Sigmoid colon (tissue), 7 donors: ENCODE measurements around the gene SLC10A2. TPM values are rescaled to one million over a fixed set of nuclear protein-coding genes. Genes with fewer than 3 reads are reported as not detected.

Experiments
- DNase-seq: peaks from one replicate; pipeline ENCODE4 v3.0.0-alpha.2; 2019
- H3K27ac ChIP-seq, 4 donors: fragments of 200-600 bp; sonication (generic); one replicate each; pipeline ENCODE4 v1.5.1; 2016 to 2019; ENCODE audit warnings: mild to moderate bottlenecking in 1 of 4
- H3K27me3 ChIP-seq, 3 donors: fragments of 200-600 bp; sonication (generic); one replicate each; pipeline ENCODE4 v1.5.1; 2019; ENCODE audit warnings: mild to moderate bottlenecking in 1 of 3
- H3K36me3 ChIP-seq, 4 donors: fragments of 200-600 bp; sonication (generic); one replicate each; pipeline ENCODE4 v1.5.1; 2016 to 2019
- H3K4me1 ChIP-seq, 4 donors: fragments of 200-600 bp; sonication (generic); one replicate each; pipeline ENCODE4 v1.5.1; 2017 to 2019
- H3K4me3 ChIP-seq, 4 donors: fragments of 200-600 bp; sonication (generic); one replicate each; pipeline ENCODE4 v1.5.1; 2017 to 2019; ENCODE audit warnings: mild to moderate bottlenecking in 2 of 4, moderate library complexity in 1 of 4
- H3K9me3 ChIP-seq, 4 donors: fragments of 200-600 bp in 3 of 4; sonication (generic) in 3 of 4; one replicate each; pipeline versions ENCODE4 v1.5.1 to v1.6.1; 2013 to 2019
- CTCF ChIP-seq, 4 experiments: fragments of 450-650 bp in 3 of 4; fragments of 200-600 bp in 1 of 4; IDR thresholded peaks; one replicate each; pipeline ENCODE4 v1.5.1; 2016 to 2019; ENCODE audit warnings: antibody characterized with exemption in 4 of 4, mild to moderate bottlenecking in 3 of 4, moderate library complexity in 2 of 4
- EP300 ChIP-seq, 4 donors: sonication (generic); formaldehyde crosslinking; IDR thresholded peaks; one replicate each; pipeline ENCODE4 v1.6.1; 2017; ENCODE audit warnings: antibody characterized with exemption in 4 of 4
- POLR2A ChIP-seq, 2 donors: fragments of 450-650 bp; IDR thresholded peaks; one replicate each; pipeline ENCODE4 v1.6.1; 2016; ENCODE audit warnings: antibody characterized with exemption in 2 of 2, mild to moderate bottlenecking in 2 of 2, moderate library complexity in 2 of 2
- POLR2AphosphoS5 ChIP-seq, 4 donors: sonication (generic); formaldehyde crosslinking; IDR thresholded peaks; one replicate each; pipeline ENCODE4 v1.6.1; 2017; ENCODE audit warnings: antibody characterized with exemption in 4 of 4
- WGBS, 2 donors: extraction: QIAGEN DNeasy Blood & Tissue Kit; methylation state at CpG; one replicate each; pipeline ENCODE4 v1.1.7; 2013; 5-methylcytosine and 5-hydroxymethylcytosine counted together
- intact Hi-C: fragments of 100-400 bp; cut with DNase I; formaldehyde crosslinking; loops from one replicate; pipeline ENCODE4 v1.15.1; 2023
- polyA plus RNA-seq, 3 donors: library from polyadenylated mRNA; stranded (reverse); fragments of 200-250 nt; gene quantifications; one replicate each; pipeline ENCODE4 v1.2.3, GENCODE V29; 2013
- total RNA-seq, 4 donors: library from RNA; depleted of rRNA; stranded (reverse); fragments of >200 nt; gene quantifications; one replicate each; pipeline ENCODE4 v1.1.0, GENCODE V29; 2016
- donor health status: healthy with polysubstance abuse.
- donor health status: Bipolar disorder and iron deficiency.
- donor health status: healthy.

Gene SLC10A2
- total and polyA plus RNA-seq, 7 donors, result 0.29 TPM; not detected in 6

GRCh38 chr13:103101901-103102300 lies 35.7 kb upstream of the SLC10A2 start:
- no peak overlapping the region for H3K27ac ChIP-seq
- DNase-seq, result no peak
- no peak for TF ChIP-seq POLR2AphosphoS5 (IDR thresholded peaks at IDR 0.05)
- TF ChIP-seq POLR2A (IDR thresholded peaks at IDR 0.05), result no peak
- no peak for TF ChIP-seq CTCF (IDR thresholded peaks at IDR 0.05)
- TF ChIP-seq EP300 (IDR thresholded peaks at IDR 0.05), result no peak
- intact Hi-C loops, result no loop called here
- H3K27me3 ChIP-seq, result no peaks in the 10 kb centered on the region
- H3K4me1 ChIP-seq, result no peaks in the 10 kb centered on the region
- H3K36me3 ChIP-seq, result no peaks in the 10 kb centered on the region
- no peaks in the 10 kb centered on the region for H3K9me3 ChIP-seq
- 83 to 88% methylated on average over 7 of the region's 7 CpGs for WGBS, 2 donors
- H3K4me3 ChIP-seq, result no peak overlapping the region

DNA sequence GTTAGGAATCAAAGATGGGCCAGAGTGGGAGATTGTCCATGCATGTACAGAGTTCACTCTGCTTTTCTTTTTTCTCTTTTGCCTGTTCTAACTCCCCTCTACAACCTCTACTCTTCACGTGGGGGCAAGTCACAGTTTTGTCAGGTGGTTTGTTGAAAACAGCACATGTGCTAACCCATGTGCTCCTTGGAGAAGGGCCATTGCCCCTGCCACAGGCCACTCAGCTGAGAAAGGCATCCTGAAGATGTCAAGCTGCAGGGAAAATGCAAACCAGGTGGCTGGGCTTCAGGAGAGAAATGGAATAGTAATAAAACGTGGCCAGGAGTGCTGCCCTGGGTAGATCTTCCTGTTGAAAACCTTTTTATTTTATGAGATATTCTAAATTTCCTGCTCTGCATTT lies 35.3 kb upstream of the SLC10A2 start:
- Histone ChIP-seq H3K4me3 (no peak overlapping the region), H3K27me3 (no peaks in the 10 kb centered on the region), H3K36me3 (no peaks in the 10 kb centered on the region), H3K9me3 (no peaks in the 10 kb centered on the region), H3K27ac (no peak overlapping the region), H3K4me1 (no peaks in the 10 kb centered on the region)
- no peak for TF ChIP-seq CTCF (IDR thresholded peaks at IDR 0.05)
- TF ChIP-seq POLR2AphosphoS5 (IDR thresholded peaks at IDR 0.05), result no peak
- no peak for TF ChIP-seq POLR2A (IDR thresholded peaks at IDR 0.05)
- TF ChIP-seq EP300 (IDR thresholded peaks at IDR 0.05), result no peak
- no peak for DNase-seq
- 45 to 47% methylated on average over 2 of the region's 2 CpGs for WGBS, 2 donors
- intact Hi-C loops, result no loop called here

DNA sequence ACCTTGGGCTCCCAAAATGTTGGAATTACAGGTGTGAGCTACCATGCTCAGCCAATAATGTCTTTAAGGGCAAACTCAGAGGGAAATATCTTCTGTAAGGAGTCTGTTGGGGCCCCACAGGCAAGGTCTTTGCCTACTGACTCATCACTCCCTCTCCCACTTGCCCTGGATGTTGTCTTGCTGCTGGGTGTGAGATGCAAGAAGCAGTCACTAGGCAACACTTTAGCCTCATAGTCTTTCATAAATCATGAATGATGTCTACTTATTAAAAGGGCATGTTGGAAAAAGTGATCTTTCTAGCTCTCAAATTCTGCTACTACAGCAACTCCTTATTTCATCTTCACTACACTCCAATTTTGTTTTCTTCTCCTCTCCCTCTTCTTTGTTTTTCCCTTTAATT lies 34.6 kb upstream of the SLC10A2 start:
- H3K27ac ChIP-seq, result no peak overlapping the region
- no peaks in the 10 kb centered on the region for H3K4me1 ChIP-seq
- intact Hi-C loops, result no loop called here
- no peaks in the 10 kb centered on the region for H3K36me3 ChIP-seq
- TF ChIP-seq POLR2A (IDR thresholded peaks at IDR 0.05) (no peak), EP300 (IDR thresholded peaks at IDR 0.05) (no peak), POLR2AphosphoS5 (IDR thresholded peaks at IDR 0.05) (no peak), CTCF (IDR thresholded peaks at IDR 0.05) (no peak)
- DNase-seq, result no peak
- H3K4me3 ChIP-seq, result no peak overlapping the region
- no peaks in the 10 kb centered on the region for H3K9me3 ChIP-seq
- no peaks in the 10 kb centered on the region for H3K27me3 ChIP-seq

DNA sequence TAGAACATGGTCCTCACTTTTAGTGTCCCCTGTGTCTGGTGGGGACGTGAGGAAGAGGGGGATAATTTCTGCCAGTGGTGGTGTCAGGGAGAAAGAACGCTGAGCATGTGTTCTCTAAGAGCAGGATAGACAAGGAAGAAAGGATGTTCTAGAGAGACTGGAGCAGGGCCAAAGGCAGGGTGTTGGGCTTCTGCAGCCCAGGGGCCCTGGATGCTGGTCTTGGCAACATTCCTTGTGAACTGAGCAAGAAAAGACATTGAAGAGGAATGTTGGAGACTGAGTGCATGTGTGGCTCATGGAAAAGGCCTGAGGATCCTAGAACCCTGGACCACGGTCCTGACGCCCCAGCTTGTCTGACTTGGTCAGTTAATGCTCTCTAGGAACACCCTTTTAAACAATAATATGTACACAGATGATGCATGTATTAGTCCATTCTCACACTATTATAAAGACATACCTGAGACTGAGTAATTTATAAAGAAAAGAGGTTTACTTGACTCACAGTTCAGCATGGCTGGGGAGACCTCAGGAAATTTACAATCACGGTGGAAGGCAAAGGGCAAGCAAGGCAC lies 33.6 kb upstream of the SLC10A2 start:
- intact Hi-C loops, result no loop called here
- peaks cover 0 to 2% (median 0%) of the 10 kb centered on the region in 4 donors for H3K9me3 ChIP-seq
- no peak overlapping the region for H3K4me3 ChIP-seq
- TF ChIP-seq CTCF (IDR thresholded peaks at IDR 0.05) (no peak), EP300 (IDR thresholded peaks at IDR 0.05) (no peak), POLR2AphosphoS5 (IDR thresholded peaks at IDR 0.05) (no peak), POLR2A (IDR thresholded peaks at IDR 0.05) (no peak)
- WGBS, 2 donors, result 80% methylated on average over 5 of the region's 5 CpGs
- no peaks in the 10 kb centered on the region for H3K36me3 ChIP-seq
- no peaks in the 10 kb centered on the region for H3K27me3 ChIP-seq
- no peak for DNase-seq
- no peaks in the 10 kb centered on the region for H3K4me1 ChIP-seq
- H3K27ac ChIP-seq, result no peak overlapping the region

DNA sequence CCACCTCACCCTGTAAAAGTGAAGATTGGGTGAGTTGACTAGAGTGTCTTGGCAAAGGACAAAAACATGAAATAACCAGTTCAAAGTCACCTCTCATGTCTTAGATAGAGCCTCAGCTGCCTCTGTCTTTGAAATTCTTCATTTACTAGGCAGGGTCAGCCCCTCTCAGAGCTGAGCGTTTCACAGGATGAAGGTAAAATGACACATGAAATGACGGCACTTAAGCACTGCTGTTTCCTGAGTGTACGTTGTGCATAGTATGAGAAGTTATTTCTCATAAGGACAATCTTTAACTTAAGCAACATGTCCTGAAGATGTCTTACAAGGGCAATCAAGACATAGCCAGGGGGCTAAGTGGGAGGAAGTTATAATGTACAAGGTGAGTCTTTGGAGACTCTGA lies 32.3 kb upstream of the SLC10A2 start:
- H3K36me3 ChIP-seq, result no peaks in the 10 kb centered on the region
- DNase-seq, result no peak
- intact Hi-C loops, result no loop called here
- H3K9me3 ChIP-seq, result peaks cover 0 to 4% (median 1%) of the 10 kb centered on the region in 4 donors
- H3K27ac ChIP-seq, result no peak overlapping the region
- H3K4me3 ChIP-seq, result no peak overlapping the region
- H3K4me1 ChIP-seq, result no peaks in the 10 kb centered on the region
- 66 to 84% methylated on average over 3 of the region's 3 CpGs for WGBS, 2 donors
- H3K27me3 ChIP-seq, result no peaks in the 10 kb centered on the region
- TF ChIP-seq CTCF (IDR thresholded peaks at IDR 0.05), result no peak
- no peak for TF ChIP-seq POLR2A (IDR thresholded peaks at IDR 0.05)
- no peak for TF ChIP-seq POLR2AphosphoS5 (IDR thresholded peaks at IDR 0.05)
- TF ChIP-seq EP300 (IDR thresholded peaks at IDR 0.05), result no peak
